ENCODE data around the gene RIBC1.
A peak's percentile ranks its signal among the peaks of the same experiment; 100 is the strongest.
"Not testable (repeated sequence)": the region's sequence is repeated elsewhere in the genome, so short reads cannot be mapped to it uniquely, and the experiment has no call there.

RIBC1 gene

GRCh38 chrX:53458082-53458481 lies 35.4 kb downstream of the RIBC1 start:
- peak; percentile 42; the same call in 1 of the 2 replicates for TF ChIP-seq CTCF (conservative IDR thresholded peaks at IDR 0.05; ENCODE audit: low read length)
- no peak for DNase-seq (ENCODE audit: low read depth)
- no peak overlapping the region for H3K4me3 ChIP-seq (ENCODE audit: low read length)

GRCh38 chrX:53468659-53469058 lies 46.0 kb downstream of the RIBC1 start:
- DNase-seq (ENCODE audit: low read depth); H3K4me3 ChIP-seq (ENCODE audit: low read length): not testable (repeated sequence)

GRCh38 chrX:53471346-53471745 lies 48.7 kb downstream of the RIBC1 start:
- DNase-seq (ENCODE audit: low read depth), result no peak
- TF ChIP-seq CTCF (conservative IDR thresholded peaks at IDR 0.05; ENCODE audit: low read length), result no peak
- no peak overlapping the region for H3K4me3 ChIP-seq (ENCODE audit: low read length)

GRCh38 chrX:53474707-53475106 lies 52.0 kb downstream of the RIBC1 start:
- no peak for TF ChIP-seq CTCF (conservative IDR thresholded peaks at IDR 0.05; ENCODE audit: low read length)
- no peak for DNase-seq (ENCODE audit: low read depth)
- H3K4me3 ChIP-seq (ENCODE audit: low read length), result no peak overlapping the region

DNA sequence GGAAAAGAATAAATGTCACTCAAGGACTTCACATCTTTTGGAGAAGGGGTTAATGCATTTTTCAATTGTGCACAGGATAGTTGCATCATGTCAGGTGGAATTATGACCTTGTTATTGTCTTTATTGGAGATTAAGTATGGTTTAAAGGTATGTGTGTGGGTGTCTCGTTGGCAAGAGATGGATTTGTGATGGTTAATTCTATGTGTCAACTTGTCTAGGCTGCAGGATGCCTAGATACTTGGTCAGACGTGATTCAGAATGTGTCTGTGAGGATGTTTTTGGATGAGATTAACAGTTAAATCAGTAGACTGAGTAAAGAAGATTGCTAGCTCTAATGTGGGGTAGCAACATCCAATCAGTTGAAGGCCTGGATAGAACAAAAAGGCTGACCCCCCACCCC lies 53.7 kb downstream of the RIBC1 start:
- TF ChIP-seq CTCF (conservative IDR thresholded peaks at IDR 0.05; ENCODE audit: low read length), result no peak
- no peak overlapping the region for H3K4me3 ChIP-seq (ENCODE audit: low read length)
- DNase-seq (ENCODE audit: low read depth), result peak; percentile 48

GRCh38 chrX:53479301-53479700 lies 56.6 kb downstream of the RIBC1 start:
- H3K4me3 ChIP-seq (ENCODE audit: low read length), result no peak overlapping the region
- no peak for TF ChIP-seq CTCF (conservative IDR thresholded peaks at IDR 0.05; ENCODE audit: low read length)
- no peak for DNase-seq (ENCODE audit: low read depth)

All from AG10803 (cell line).